Neural progenitor cell (in vitro differentiated cells): ENCODE results near the gene ZBTB20. TPM values are rescaled to one million over a fixed set of nuclear protein-coding genes. Genes with fewer than 3 reads are reported as not detected.

ENCODE experiments used
- DNase-seq: peaks from one replicate; pipeline ENCODE4 v3.0.0-alpha.2; 2016; ENCODE audit warnings: low spot score
- H2AFZ ChIP-seq: fragments of 200-600 bp; sonication (generic); replicated peaks from 2 replicates; pipeline ENCODE4 v1.6.1; 2016; ENCODE audit warnings: antibody characterized with exemption
- H3F3A ChIP-seq: fragments of 200-600 bp; sonication (generic); 2 replicates; pipeline ENCODE4 v1.6.1; 2016; ENCODE audit warnings: antibody characterized with exemption, low read depth
- H3K27ac ChIP-seq: fragments of 200-600 bp; sonication (generic); 2 replicates; pipeline ENCODE4 v1.5.1; 2016; ENCODE audit warnings: mild to moderate bottlenecking
- H3K27me3 ChIP-seq: fragments of 200-600 bp; sonication (generic); 2 replicates; pipeline ENCODE4 v1.6.1; 2016; ENCODE audit warnings: mild to moderate bottlenecking, moderate library complexity
- H3K36me3 ChIP-seq: fragments of 200-600 bp; sonication (generic); 2 replicates; pipeline ENCODE4 v1.5.1; 2016
- H3K4me1 ChIP-seq: fragments of 200-600 bp; sonication (generic); 2 replicates; pipeline ENCODE4 v1.6.1; 2016; ENCODE audit warnings: mixed run types
- H3K4me2 ChIP-seq: fragments of 200-600 bp; sonication (generic); 2 replicates; pipeline ENCODE4 v1.6.1; 2016
- H3K4me3 ChIP-seq: fragments of 200-600 bp; sonication (generic); 2 replicates; pipeline ENCODE4 v1.5.1; 2016
- H3K79me2 ChIP-seq: fragments of 200-600 bp; sonication (generic); 2 replicates; pipeline ENCODE4 v1.6.1; 2016; ENCODE audit warnings: low read depth
- H3K9ac ChIP-seq: fragments of 200-600 bp; sonication (generic); 2 replicates; pipeline ENCODE4 v1.6.1; 2016
- H3K9me3 ChIP-seq: fragments of 200-600 bp; sonication (generic); 2 replicates; pipeline ENCODE4 v1.5.1; 2016; ENCODE audit warnings: low read depth
- H4K20me1 ChIP-seq: fragments of 200-600 bp; sonication (generic); 2 replicates; pipeline ENCODE4 v1.6.1; 2016; ENCODE audit warnings: low read depth
- H3K27ac Mint-ChIP-seq: 3 replicates; pipeline ENCODE4 v1.8.0; 2021; ENCODE audit warnings: mixed read lengths
- H3K27me3 Mint-ChIP-seq: 2 replicates; pipeline ENCODE4 v1.8.0; 2022; ENCODE audit warnings: low read depth, mild to moderate bottlenecking, inconsistent platforms, moderate library complexity, mixed read lengths; ENCODE audit not compliant: insufficient read depth
- H3K36me3 Mint-ChIP-seq: 3 replicates; pipeline ENCODE4 v1.8.0; 2021; ENCODE audit warnings: mixed read lengths
- H3K4me1 Mint-ChIP-seq: 3 replicates; pipeline ENCODE4 v1.8.0; 2021; ENCODE audit warnings: mixed read lengths
- H3K4me3 Mint-ChIP-seq: 3 replicates; pipeline ENCODE4 v1.8.0; 2021; ENCODE audit warnings: mild to moderate bottlenecking, moderate library complexity, mixed read lengths
- H3K9me3 Mint-ChIP-seq: 3 replicates; pipeline ENCODE4 v1.8.0; 2020; ENCODE audit warnings: mixed read lengths
- CTCF ChIP-seq: fragments of 200-600 bp; sonication (generic); IDR thresholded peaks from 2 replicates; pipeline ENCODE4 v1.5.1; 2017; ENCODE audit warnings: antibody characterized with exemption, mild to moderate bottlenecking
- EZH2 ChIP-seq: fragments of 200-600 bp; sonication (generic); IDR thresholded peaks from 2 replicates; pipeline ENCODE4 v1.6.1; 2017; ENCODE audit warnings: antibody characterized with exemption, mild to moderate bottlenecking, moderate library complexity
- EZH2phosphoT487 ChIP-seq: fragments of 200-600 bp; sonication (generic); IDR thresholded peaks from 2 replicates; pipeline ENCODE4 v1.6.1; 2017; ENCODE audit warnings: antibody characterized with exemption
- total RNA-seq: library from RNA; depleted of rRNA; stranded (reverse); fragments of >200 nt; gene quantifications from 2 replicates; pipeline ENCODE4 v1.2.3, GENCODE V29; 2015; ENCODE audit warnings: low replicate concordance

The ZBTB20 gene
- total RNA-seq, 1 donor from 2014 or later: 1.9 TPM

- no peaks in the 10 kb centered on the region for H4K20me1 ChIP-seq
- H2AFZ ChIP-seq: no peak overlapping the region
- no peak overlapping the region for H3K9ac ChIP-seq
- DNase-seq: no peak
- H3K27me3 ChIP-seq: no peaks in the 10 kb centered on the region
- no peaks in the 10 kb centered on the region for H3K36me3 ChIP-seq
- no peak overlapping the region for H3K4me3 ChIP-seq
- H3F3A ChIP-seq: no peaks in the 10 kb centered on the region
- Mint-ChIP-seq H3K4me1 (peaks cover 14% of the 10 kb centered on the region), H3K27ac (no peak overlapping the region), H3K4me3 (no peak overlapping the region), H3K27me3 (no peaks in the 10 kb centered on the region), H3K36me3 (no peaks in the 10 kb centered on the region), H3K9me3 (no peaks in the 10 kb centered on the region)
- H3K4me1 ChIP-seq: no peaks in the 10 kb centered on the region
- no peak for TF ChIP-seq CTCF
- no peak for TF ChIP-seq EZH2
- TF ChIP-seq EZH2phosphoT487: no peak
- H3K4me2 ChIP-seq: no peak overlapping the region
- H3K9me3 ChIP-seq: no peaks in the 10 kb centered on the region
- no peak overlapping the region for H3K27ac ChIP-seq
- H3K79me2 ChIP-seq: no peaks in the 10 kb centered on the region
Measured at GRCh38 chr3:114584734-114585371, 562.2 kb downstream of the ZBTB20 start.

GRCh38 chr3:114582929-114583328 is 564.2 kb downstream of the ZBTB20 start:
- no peaks in the 10 kb centered on the region for H3K9me3 Mint-ChIP-seq
- Histone ChIP-seq H3K9me3 (no peaks in the 10 kb centered on the region), H3K4me2 (no peak overlapping the region), H3K27ac (no peak overlapping the region), H4K20me1 (no peaks in the 10 kb centered on the region), H2AFZ (no peak overlapping the region), H3K4me3 (no peak overlapping the region), H3K4me1 (no peaks in the 10 kb centered on the region), H3K36me3 (no peaks in the 10 kb centered on the region), H3K9ac (no peak overlapping the region), H3K79me2 (no peaks in the 10 kb centered on the region), H3F3A (no peaks in the 10 kb centered on the region), H3K27me3 (no peaks in the 10 kb centered on the region)
- H3K27me3 Mint-ChIP-seq: no peaks in the 10 kb centered on the region
- TF ChIP-seq EZH2: no peak
- no peak for TF ChIP-seq CTCF
- TF ChIP-seq EZH2phosphoT487: no peak
- H3K4me3 Mint-ChIP-seq: no peak overlapping the region
- H3K4me1 Mint-ChIP-seq: peaks cover 13% of the 10 kb centered on the region
- H3K36me3 Mint-ChIP-seq: no peaks in the 10 kb centered on the region
- no peak for DNase-seq
- no peak overlapping the region for H3K27ac Mint-ChIP-seq

GRCh38 chr3:114572364-114573062 is 574.6 kb downstream of the ZBTB20 start:
- Histone ChIP-seq H3K9me3 (no peaks in the 10 kb centered on the region), H2AFZ (no peak overlapping the region), H3K9ac (no peak overlapping the region), H3K36me3 (no peaks in the 10 kb centered on the region), H3K4me2 (no peak overlapping the region), H3K4me1 (peaks cover 13% of the 10 kb centered on the region), H3K4me3 (no peak overlapping the region), H3K27ac (no peak overlapping the region), H3K79me2 (no peaks in the 10 kb centered on the region), H4K20me1 (no peaks in the 10 kb centered on the region), H3K27me3 (no peaks in the 10 kb centered on the region), H3F3A (no peaks in the 10 kb centered on the region)
- H3K36me3 Mint-ChIP-seq: no peaks in the 10 kb centered on the region
- no peaks in the 10 kb centered on the region for H3K27me3 Mint-ChIP-seq
- no peak overlapping the region for H3K4me3 Mint-ChIP-seq
- H3K9me3 Mint-ChIP-seq: peaks cover 3% of the 10 kb centered on the region
- peaks cover 9% of the 10 kb centered on the region for H3K4me1 Mint-ChIP-seq
- no peak overlapping the region for H3K27ac Mint-ChIP-seq
- no peak for DNase-seq
- TF ChIP-seq EZH2 (no peak), CTCF (no peak), EZH2phosphoT487 (no peak)
